Suprapubic skin (tissue), 4 donors: Measurements from ENCODE around the gene SYNDIG1. TPM values are rescaled to one million over a fixed set of nuclear protein-coding genes. Genes with fewer than 3 reads are reported as not detected.
"Not testable (repeated sequence)": the region's sequence is repeated elsewhere in the genome, so short reads cannot be mapped to it uniquely, and the experiment has no call there.

Experiments
- DNase-seq, 2 donors: peaks; one replicate each; pipeline ENCODE4 v3.0.0-alpha.2; 2019; ENCODE audit warnings: low spot score in 2 of 2
- H3K27ac ChIP-seq: fragments of 200-600 bp; sonication (generic); one replicate; pipeline ENCODE4 v1.5.1; 2019
- H3K27me3 ChIP-seq: fragments of 200-600 bp; sonication (generic); one replicate; pipeline ENCODE4 v1.5.1; 2019
- H3K36me3 ChIP-seq: fragments of 200-600 bp; sonication (generic); one replicate; pipeline ENCODE4 v1.5.1; 2019
- H3K4me1 ChIP-seq: fragments of 200-600 bp; sonication (generic); one replicate; pipeline ENCODE4 v1.5.1; 2019
- H3K4me3 ChIP-seq: fragments of 200-600 bp; sonication (generic); one replicate; pipeline ENCODE4 v1.5.1; 2019; ENCODE audit warnings: mild to moderate bottlenecking
- H3K9me3 ChIP-seq: fragments of 200-600 bp; sonication (generic); one replicate; pipeline ENCODE4 v1.5.1; 2019
- EP300 ChIP-seq: sonication (generic); formaldehyde crosslinking; IDR thresholded peaks from one replicate; pipeline ENCODE4 v1.6.1; 2017; ENCODE audit warnings: antibody characterized with exemption
- POLR2A ChIP-seq, 2 donors: fragments of 450-650 bp; IDR thresholded peaks; one replicate each; pipeline ENCODE4 v1.6.1; 2017; ENCODE audit warnings: antibody characterized with exemption in 2 of 2, mild to moderate bottlenecking in 2 of 2, moderate library complexity in 2 of 2
- POLR2AphosphoS5 ChIP-seq, 3 donors: sonication (generic); formaldehyde crosslinking; IDR thresholded peaks; one replicate each; pipeline ENCODE4 v1.6.1; 2017; ENCODE audit warnings: antibody characterized with exemption in 3 of 3
- WGBS: methylation state at CpG from one replicate; pipeline ENCODE4 v1.1.5; 2018; 5-methylcytosine and 5-hydroxymethylcytosine counted together
- total RNA-seq, 4 donors: library from RNA; depleted of rRNA; stranded (reverse); fragments of >200 nt; gene quantifications; one replicate each; pipeline ENCODE4 v1.1.0, GENCODE V29; 2016
- TF ChIP-seq, protein P1 (sequence below), 2 donors: fragments of 200-600 bp in 1 of 2; fragments of 450-650 bp in 1 of 2; sonication (generic) in 1 of 2; IDR thresholded peaks; one replicate each; pipeline ENCODE4 v1.5.1; 2016 to 2019; ENCODE audit warnings: antibody characterized with exemption in 2 of 2, mild to moderate bottlenecking in 1 of 2, moderate library complexity in 1 of 2

The SYNDIG1 gene
- total RNA-seq, 4 donors from 2014 or later, result not detected

DNA sequence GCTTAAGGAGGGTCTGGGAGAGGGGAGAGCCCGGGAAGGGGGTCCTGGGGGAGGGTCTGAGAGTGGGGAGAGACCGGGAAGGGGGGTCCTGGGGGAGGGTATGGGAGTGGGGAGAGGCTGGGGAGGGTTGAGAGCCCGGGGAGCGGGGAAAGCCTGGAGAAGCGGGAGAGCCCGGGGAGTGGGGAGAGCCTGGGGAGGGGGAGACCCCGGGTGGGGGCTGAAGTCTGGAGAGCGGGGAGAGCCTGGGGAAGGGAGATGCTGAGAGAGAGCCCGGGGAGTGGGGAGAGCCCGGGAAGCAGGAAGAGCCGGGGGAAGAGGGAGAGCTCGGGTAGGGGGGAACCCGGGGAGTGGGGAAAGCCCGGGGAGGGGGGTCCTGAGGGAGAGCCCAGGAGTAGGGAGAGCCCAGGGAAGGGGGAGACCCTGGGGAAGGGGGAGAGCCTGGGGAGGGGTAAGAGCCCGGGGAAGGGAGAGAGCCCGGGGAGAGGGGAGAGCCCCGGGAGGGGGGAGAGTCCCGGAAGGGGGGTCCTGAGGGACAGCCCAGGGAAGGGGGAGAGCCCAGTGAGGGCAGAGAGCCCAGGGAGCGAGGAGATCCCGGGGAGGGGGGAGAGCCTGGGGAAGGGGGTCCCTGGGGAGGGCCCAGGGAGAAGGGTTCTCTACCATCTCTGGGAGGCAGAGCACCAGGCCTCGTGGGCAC is 148.5 kb downstream of the SYNDIG1 start:
- peaks cover 7% of the 10 kb centered on the region for H3K27me3 ChIP-seq
- H3K4me3 ChIP-seq, result no peak overlapping the region
- no peaks in the 10 kb centered on the region for H3K4me1 ChIP-seq
- TF ChIP-seq POLR2A (IDR thresholded peaks at IDR 0.05) (no peak), EP300 (no peak), POLR2AphosphoS5 (IDR thresholded peaks at IDR 0.05) (no peak)
- TF ChIP-seq, protein P1, sequence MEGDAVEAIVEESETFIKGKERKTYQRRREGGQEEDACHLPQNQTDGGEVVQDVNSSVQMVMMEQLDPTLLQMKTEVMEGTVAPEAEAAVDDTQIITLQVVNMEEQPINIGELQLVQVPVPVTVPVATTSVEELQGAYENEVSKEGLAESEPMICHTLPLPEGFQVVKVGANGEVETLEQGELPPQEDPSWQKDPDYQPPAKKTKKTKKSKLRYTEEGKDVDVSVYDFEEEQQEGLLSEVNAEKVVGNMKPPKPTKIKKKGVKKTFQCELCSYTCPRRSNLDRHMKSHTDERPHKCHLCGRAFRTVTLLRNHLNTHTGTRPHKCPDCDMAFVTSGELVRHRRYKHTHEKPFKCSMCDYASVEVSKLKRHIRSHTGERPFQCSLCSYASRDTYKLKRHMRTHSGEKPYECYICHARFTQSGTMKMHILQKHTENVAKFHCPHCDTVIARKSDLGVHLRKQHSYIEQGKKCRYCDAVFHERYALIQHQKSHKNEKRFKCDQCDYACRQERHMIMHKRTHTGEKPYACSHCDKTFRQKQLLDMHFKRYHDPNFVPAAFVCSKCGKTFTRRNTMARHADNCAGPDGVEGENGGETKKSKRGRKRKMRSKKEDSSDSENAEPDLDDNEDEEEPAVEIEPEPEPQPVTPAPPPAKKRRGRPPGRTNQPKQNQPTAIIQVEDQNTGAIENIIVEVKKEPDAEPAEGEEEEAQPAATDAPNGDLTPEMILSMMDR (IDR thresholded peaks at IDR 0.05), result no peak
- DNase-seq, result no peak
- H3K27ac ChIP-seq, result no peak overlapping the region
- 82% methylated on average over 20 of the region's 21 CpGs for WGBS
- H3K9me3 ChIP-seq, result no peaks in the 10 kb centered on the region
- H3K36me3 ChIP-seq, result no peaks in the 10 kb centered on the region

- no peak for TF ChIP-seq POLR2A (IDR thresholded peaks at IDR 0.05)
- no peak for TF ChIP-seq POLR2AphosphoS5 (IDR thresholded peaks at IDR 0.05)
- TF ChIP-seq EP300, result no peak
- TF ChIP-seq, protein P1 (IDR thresholded peaks at IDR 0.05), result no peak
- no peak overlapping the region for H3K27ac ChIP-seq
- no peaks in the 10 kb centered on the region for H3K9me3 ChIP-seq
- H3K4me1 ChIP-seq, result no peaks in the 10 kb centered on the region
- no peak for DNase-seq
- WGBS, result 65% methylated on average over 1 of the region's 1 CpG
- peaks cover 7% of the 10 kb centered on the region for H3K27me3 ChIP-seq
- no peaks in the 10 kb centered on the region for H3K36me3 ChIP-seq
- no peak overlapping the region for H3K4me3 ChIP-seq
Observed at GRCh38 chr20:24618739-24619138, 149.3 kb downstream of the SYNDIG1 start.

GRCh38 chr20:24619212-24619611 is 149.8 kb downstream of the SYNDIG1 start:
- TF ChIP-seq POLR2AphosphoS5 (IDR thresholded peaks at IDR 0.05) (no peak), POLR2A (IDR thresholded peaks at IDR 0.05) (no peak), EP300 (no peak)
- TF ChIP-seq, protein P1 (IDR thresholded peaks at IDR 0.05), result no peak
- Histone ChIP-seq H3K4me1 (no peaks in the 10 kb centered on the region), H3K36me3 (no peaks in the 10 kb centered on the region), H3K9me3 (no peaks in the 10 kb centered on the region), H3K27me3 (peaks cover 7% of the 10 kb centered on the region), H3K27ac (no peak overlapping the region), H3K4me3 (no peak overlapping the region)
- WGBS, result 88% methylated on average over 3 of the region's 3 CpGs
- DNase-seq, result no peak

DNA sequence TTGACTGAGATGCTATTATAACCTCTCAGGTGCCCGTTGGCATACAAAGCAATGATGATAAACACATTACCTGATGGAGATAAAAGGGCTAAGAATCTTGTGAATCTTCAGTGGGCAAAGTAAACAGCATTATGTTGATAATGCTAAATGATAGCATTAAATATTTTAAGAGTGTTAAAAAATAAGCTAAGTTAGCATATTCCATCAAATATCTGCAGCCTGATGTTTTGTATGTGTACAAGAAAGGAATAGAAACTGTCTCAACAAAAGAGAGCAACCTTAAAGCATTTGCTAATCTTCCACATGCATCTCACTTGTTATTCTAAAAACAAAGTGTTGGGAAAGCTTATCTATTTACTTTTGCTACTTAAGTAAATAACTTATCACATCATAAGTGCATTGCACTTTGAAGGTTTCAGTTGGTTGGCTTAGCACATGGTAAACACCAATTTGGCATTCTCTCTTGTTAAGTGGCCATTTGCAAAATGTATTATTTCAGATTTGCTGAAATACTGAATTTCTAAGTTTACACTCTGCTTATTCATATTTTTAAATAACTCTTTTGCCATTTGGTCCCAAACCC is 151.6 kb downstream of the SYNDIG1 start:
- DNase-seq, result no peak
- H3K27ac ChIP-seq, result no peak overlapping the region
- no peak overlapping the region for H3K4me3 ChIP-seq
- H3K36me3 ChIP-seq, result no peaks in the 10 kb centered on the region
- no peak for TF ChIP-seq POLR2AphosphoS5 (IDR thresholded peaks at IDR 0.05)
- TF ChIP-seq POLR2A (IDR thresholded peaks at IDR 0.05), result no peak
- TF ChIP-seq, protein P1 (IDR thresholded peaks at IDR 0.05), result no peak
- no peak for TF ChIP-seq EP300
- peaks cover 7% of the 10 kb centered on the region for H3K27me3 ChIP-seq
- H3K9me3 ChIP-seq, result no peaks in the 10 kb centered on the region
- 83% methylated on average over 1 of the region's 1 CpG for WGBS
- H3K4me1 ChIP-seq, result no peaks in the 10 kb centered on the region

DNA sequence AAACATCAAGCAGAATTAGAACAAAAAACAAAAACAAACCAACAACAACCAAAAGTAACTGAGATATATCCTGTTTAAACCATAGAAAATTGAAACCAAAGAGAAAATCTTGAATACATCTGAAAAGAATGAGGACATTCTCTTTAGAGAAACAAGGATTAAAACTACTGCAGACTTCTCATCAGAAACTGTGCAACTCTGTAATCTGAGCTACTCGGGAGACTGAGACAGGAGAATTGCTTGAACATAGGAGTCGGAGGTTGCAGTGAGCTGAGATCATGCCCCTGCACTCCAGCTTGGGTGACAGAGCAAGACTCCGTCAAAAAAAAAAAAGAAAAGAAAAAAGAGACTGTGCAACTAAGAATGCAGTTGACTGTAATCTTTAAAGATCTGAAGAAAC is 153.4 kb downstream of the SYNDIG1 start:
- Histone ChIP-seq H3K27me3 (peaks cover 2% of the 10 kb centered on the region), H3K9me3 (no peaks in the 10 kb centered on the region), H3K4me1 (no peaks in the 10 kb centered on the region), H3K27ac (no peak overlapping the region), H3K36me3 (no peaks in the 10 kb centered on the region), H3K4me3 (no peak overlapping the region)
- DNase-seq, result no peak
- TF ChIP-seq POLR2A (IDR thresholded peaks at IDR 0.05) (no peak), POLR2AphosphoS5 (IDR thresholded peaks at IDR 0.05) (no peak), EP300 (no peak)
- TF ChIP-seq, protein P1 (IDR thresholded peaks at IDR 0.05), result no peak
- WGBS, result 43% methylated on average over 3 of the region's 3 CpGs

GRCh38 chr20:24626141-24626540 is 156.7 kb downstream of the SYNDIG1 start:
- 80% methylated on average over 2 of the region's 29 CpGs for WGBS
- H3K36me3 ChIP-seq, H3K9me3 ChIP-seq, DNase-seq, H3K27me3 ChIP-seq, H3K4me3 ChIP-seq, H3K27ac ChIP-seq, H3K4me1 ChIP-seq: not testable (repeated sequence)
